Posterior cingulate gyrus (tissue), 11 donors: ENCODE results near the gene GINS2.

ENCODE experiments used
- DNase-seq, 10 donors: peaks; one replicate each; pipeline versions ENCODE4 v3.0.0 to v3.0.0-alpha.2; 2020 to 2021; ENCODE audit warnings: mixed read lengths in 3 of 10
- intact Hi-C: fragments of 100-400 bp; cut with DNase I; formaldehyde crosslinking; loops from one replicate; pipeline ENCODE4 v1.15.1; 2023

GINS2 gene

GRCh38 chr16:85648070-85648714, 40.6 kb downstream of the GINS2 start:
- DNase-seq = peak in 1 of 10 donors; percentile 82
- intact Hi-C loops = no loop called here

- intact Hi-C loops = no loop called here
- no peak for DNase-seq
Measured at GRCh38 chr16:85646976-85647375, 41.8 kb downstream of the GINS2 start.

GRCh38 chr16:85646358-85646907, 42.3 kb downstream of the GINS2 start:
- DNase-seq = peak in 1 of 10 donors; percentile 78
- intact Hi-C loops = no loop called here

- intact Hi-C loops = no loop called here
- DNase-seq = no peak
Measured at GRCh38 chr16:85645021-85645589, 43.6 kb downstream of the GINS2 start.

- intact Hi-C loops = no loop called here
- DNase-seq = no peak
Measured at GRCh38 chr16:85644093-85644712, 44.6 kb downstream of the GINS2 start.

GRCh38 chr16:85643631-85644030, 45.1 kb downstream of the GINS2 start:
- DNase-seq = no peak
- intact Hi-C loops = no loop called here

- intact Hi-C loops = no loop called here
- no peak for DNase-seq
Measured at GRCh38 chr16:85642762-85643358, 45.9 kb downstream of the GINS2 start.

GRCh38 chr16:85641776-85642176, 47.0 kb downstream of the GINS2 start:
- DNase-seq = no peak
- intact Hi-C loops = no loop called here

GRCh38 chr16:85641305-85641704, 47.4 kb downstream of the GINS2 start:
- no peak for DNase-seq
- intact Hi-C loops = no loop called here

- intact Hi-C loops = no loop called here
- DNase-seq = peak in 3 of 10 donors; percentile 49 to 94 (median 54)
Measured at GRCh38 chr16:85640585-85640984, 48.2 kb downstream of the GINS2 start.

- intact Hi-C loops = no loop called here
- DNase-seq = no peak
Measured at GRCh38 chr16:85640254-85640558, 48.5 kb downstream of the GINS2 start.

GRCh38 chr16:85639529-85640253, 49.1 kb downstream of the GINS2 start:
- peak; percentile 26 to 97 (median 75) for DNase-seq

GRCh38 chr16:85638695-85639409, 49.9 kb downstream of the GINS2 start:
- intact Hi-C loops = no loop called here
- DNase-seq = no peak

More at GRCh38 chr16:85639529-85640253, 49.1 kb downstream of the GINS2 start:
- intact Hi-C loops = no loop called here

GRCh38 chr16:85637808-85638647, 50.7 kb downstream of the GINS2 start:
- intact Hi-C loops = no loop called here
- DNase-seq = no peak

- intact Hi-C loops = no loop called here
- DNase-seq = no peak
Measured at GRCh38 chr16:85637061-85637807, 51.5 kb downstream of the GINS2 start.

GRCh38 chr16:85636234-85636812, 52.4 kb downstream of the GINS2 start:
- no peak for DNase-seq
- intact Hi-C loops = no loop called here

GRCh38 chr16:85635545-85636140, 53.1 kb downstream of the GINS2 start:
- intact Hi-C loops = no loop called here
- no peak for DNase-seq
